GM23338 (cell line): ENCODE data around the gene VAT1. TPM values are rescaled to one million over a fixed set of nuclear protein-coding genes. Genes with fewer than 3 reads are reported as not detected.

Experiments
- CREB1 ChIP-seq: fragments of 250-450 bp; sonication (Bioruptor Pico); IDR thresholded peaks from 2 replicates; pipeline ENCODE4 v1.5.0; 2020; ENCODE audit warnings: low read depth, mild to moderate bottlenecking, moderate library complexity
- ETS1 ChIP-seq: IDR thresholded peaks from 2 replicates; pipeline ENCODE4 v1.6.1; 2016; ENCODE audit warnings: antibody characterized with exemption
- EZH2 ChIP-seq: fragments of 200-600 bp; sonication (generic); IDR thresholded peaks from one replicate; pipeline ENCODE4 v1.8.0; 2017; ENCODE audit warnings: antibody characterized with exemption, mild to moderate bottlenecking, low read depth; ENCODE audit not compliant: unreplicated experiment
- EZH2phosphoT487 ChIP-seq: fragments of 200-600 bp; sonication (generic); IDR thresholded peaks from one replicate; pipeline ENCODE4 v1.8.1; 2018; ENCODE audit warnings: antibody characterized with exemption; ENCODE audit not compliant: unreplicated experiment
- JUNB ChIP-seq: IDR thresholded peaks from one replicate; pipeline ENCODE4 v1.6.1; 2016; ENCODE audit warnings: antibody characterized with exemption; ENCODE audit not compliant: unreplicated experiment
- NANOG ChIP-seq: IDR thresholded peaks from 2 replicates; pipeline ENCODE4 v1.6.1; 2016; ENCODE audit warnings: antibody characterized with exemption, borderline replicate concordance
- REST ChIP-seq: IDR thresholded peaks from one replicate; pipeline ENCODE4 v1.6.1; 2018; ENCODE audit warnings: antibody characterized with exemption; ENCODE audit not compliant: unreplicated experiment
- STAT1 ChIP-seq: IDR thresholded peaks from one replicate; pipeline ENCODE4 v1.6.1; 2016; ENCODE audit warnings: antibody characterized with exemption; ENCODE audit not compliant: unreplicated experiment
- ZNF331 ChIP-seq: fragments of 250-450 bp; sonication (Bioruptor Pico); IDR thresholded peaks from 2 replicates; pipeline ENCODE4 v1.5.0; 2020; ENCODE audit warnings: low read depth, mild to moderate bottlenecking, moderate library complexity
- polyA plus RNA-seq: library from polyadenylated mRNA; unstranded; fragments of >200 nt; fragmentation: Nextera tagmentation; extraction: Ambion mirVana; gene quantifications from 2 replicates; pipeline ENCODE4 v1.2.1, GENCODE V29; 2016
- total RNA-seq: library from RNA; depleted of rRNA; stranded (reverse); fragments of >200 nt; shearing (Covaris generic); gene quantifications from 2 replicates; pipeline ENCODE4 v1.2.3, GENCODE V29; 2014
- TF ChIP-seq, protein P1 (sequence below): fragments of 250-450 bp; sonication (Bioruptor Pico); IDR thresholded peaks from 2 replicates; pipeline ENCODE4 v1.5.0; 2020; ENCODE audit warnings: mild to moderate bottlenecking, moderate library complexity
- TF ChIP-seq, protein P2 (sequence below), 2 experiments: fragments of 200-600 bp in 1 of 2; sonication (generic) in 1 of 2; conservative IDR thresholded peaks; 2 replicates each; pipeline versions ENCODE4 v1.5.1 to v1.6.1; 2016 to 2017; ENCODE audit warnings: antibody characterized with exemption in 2 of 2, low read depth in 2 of 2, mild to moderate bottlenecking in 2 of 2, moderate library complexity in 1 of 2

VAT1 gene
- total and polyA plus RNA-seq, 2 experiments from 2014 or later: 233 to 300 TPM

DNA sequence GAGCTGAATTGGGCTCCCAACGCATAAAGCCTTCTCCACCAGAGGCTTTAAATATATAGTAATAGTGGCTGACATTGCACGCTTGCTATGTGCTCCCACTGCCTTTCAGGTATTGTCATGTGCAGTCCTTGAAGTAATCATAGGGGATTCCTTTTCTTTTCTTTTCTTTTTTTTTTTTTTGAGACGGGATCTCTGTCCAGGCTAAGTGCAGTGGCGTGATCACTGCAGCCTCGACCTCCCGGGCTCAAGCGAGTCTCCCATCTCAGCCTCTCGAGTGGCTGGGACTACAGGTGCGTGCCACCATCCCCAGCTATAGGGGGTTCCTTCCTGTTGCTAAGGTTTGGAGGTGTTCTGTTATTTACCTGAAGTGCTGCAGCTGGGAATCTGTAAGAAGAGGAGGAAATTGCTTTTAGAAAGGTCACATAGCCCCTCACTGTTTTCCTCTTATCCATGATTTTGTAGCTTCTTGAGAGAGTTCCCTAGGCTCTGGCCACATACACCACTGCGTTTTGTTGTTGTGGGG, 23.1 kb downstream of the VAT1 start (continued):
- TF ChIP-seq, protein P1, sequence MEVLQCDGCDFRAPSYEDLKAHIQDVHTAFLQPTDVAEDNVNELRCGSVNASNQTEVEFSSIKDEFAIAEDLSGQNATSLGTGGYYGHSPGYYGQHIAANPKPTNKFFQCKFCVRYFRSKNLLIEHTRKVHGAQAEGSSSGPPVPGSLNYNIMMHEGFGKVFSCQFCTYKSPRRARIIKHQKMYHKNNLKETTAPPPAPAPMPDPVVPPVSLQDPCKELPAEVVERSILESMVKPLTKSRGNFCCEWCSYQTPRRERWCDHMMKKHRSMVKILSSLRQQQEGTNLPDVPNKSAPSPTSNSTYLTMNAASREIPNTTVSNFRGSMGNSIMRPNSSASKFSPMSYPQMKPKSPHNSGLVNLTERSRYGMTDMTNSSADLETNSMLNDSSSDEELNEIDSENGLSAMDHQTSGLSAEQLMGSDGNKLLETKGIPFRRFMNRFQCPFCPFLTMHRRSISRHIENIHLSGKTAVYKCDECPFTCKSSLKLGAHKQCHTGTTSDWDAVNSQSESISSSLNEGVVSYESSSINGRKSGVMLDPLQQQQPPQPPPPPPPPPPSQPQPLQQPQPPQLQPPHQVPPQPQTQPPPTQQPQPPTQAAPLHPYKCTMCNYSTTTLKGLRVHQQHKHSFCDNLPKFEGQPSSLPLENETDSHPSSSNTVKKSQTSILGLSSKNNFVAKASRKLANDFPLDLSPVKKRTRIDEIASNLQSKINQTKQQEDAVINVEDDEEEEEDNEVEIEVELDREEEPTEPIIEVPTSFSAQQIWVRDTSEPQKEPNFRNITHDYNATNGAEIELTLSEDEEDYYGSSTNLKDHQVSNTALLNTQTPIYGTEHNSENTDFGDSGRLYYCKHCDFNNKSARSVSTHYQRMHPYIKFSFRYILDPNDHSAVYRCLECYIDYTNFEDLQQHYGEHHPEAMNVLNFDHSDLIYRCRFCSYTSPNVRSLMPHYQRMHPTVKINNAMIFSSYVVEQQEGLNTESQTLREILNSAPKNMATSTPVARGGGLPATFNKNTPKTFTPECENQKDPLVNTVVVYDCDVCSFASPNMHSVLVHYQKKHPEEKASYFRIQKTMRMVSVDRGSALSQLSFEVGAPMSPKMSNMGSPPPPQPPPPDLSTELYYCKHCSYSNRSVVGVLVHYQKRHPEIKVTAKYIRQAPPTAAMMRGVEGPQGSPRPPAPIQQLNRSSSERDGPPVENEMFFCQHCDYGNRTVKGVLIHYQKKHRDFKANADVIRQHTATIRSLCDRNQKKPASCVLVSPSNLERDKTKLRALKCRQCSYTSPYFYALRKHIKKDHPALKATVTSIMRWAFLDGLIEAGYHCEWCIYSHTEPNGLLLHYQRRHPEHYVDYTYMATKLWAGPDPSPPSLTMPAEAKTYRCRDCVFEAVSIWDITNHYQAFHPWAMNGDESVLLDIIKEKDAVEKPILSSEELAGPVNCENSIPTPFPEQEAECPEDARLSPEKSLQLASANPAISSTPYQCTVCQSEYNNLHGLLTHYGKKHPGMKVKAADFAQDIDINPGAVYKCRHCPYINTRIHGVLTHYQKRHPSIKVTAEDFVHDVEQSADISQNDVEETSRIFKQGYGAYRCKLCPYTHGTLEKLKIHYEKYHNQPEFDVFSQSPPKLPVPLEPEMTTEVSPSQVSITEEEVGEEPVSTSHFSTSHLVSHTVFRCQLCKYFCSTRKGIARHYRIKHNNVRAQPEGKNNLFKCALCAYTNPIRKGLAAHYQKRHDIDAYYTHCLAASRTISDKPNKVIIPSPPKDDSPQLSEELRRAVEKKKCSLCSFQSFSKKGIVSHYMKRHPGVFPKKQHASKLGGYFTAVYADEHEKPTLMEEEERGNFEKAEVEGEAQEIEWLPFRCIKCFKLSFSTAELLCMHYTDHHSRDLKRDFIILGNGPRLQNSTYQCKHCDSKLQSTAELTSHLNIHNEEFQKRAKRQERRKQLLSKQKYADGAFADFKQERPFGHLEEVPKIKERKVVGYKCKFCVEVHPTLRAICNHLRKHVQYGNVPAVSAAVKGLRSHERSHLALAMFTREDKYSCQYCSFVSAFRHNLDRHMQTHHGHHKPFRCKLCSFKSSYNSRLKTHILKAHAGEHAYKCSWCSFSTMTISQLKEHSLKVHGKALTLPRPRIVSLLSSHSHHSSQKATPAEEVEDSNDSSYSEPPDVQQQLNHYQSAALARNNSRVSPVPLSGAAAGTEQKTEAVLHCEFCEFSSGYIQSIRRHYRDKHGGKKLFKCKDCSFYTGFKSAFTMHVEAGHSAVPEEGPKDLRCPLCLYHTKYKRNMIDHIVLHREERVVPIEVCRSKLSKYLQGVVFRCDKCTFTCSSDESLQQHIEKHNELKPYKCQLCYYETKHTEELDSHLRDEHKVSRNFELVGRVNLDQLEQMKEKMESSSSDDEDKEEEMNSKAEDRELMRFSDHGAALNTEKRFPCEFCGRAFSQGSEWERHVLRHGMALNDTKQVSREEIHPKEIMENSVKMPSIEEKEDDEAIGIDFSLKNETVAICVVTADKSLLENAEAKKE (CRISPR knock-in tag): no peak
- TF ChIP-seq REST: no peak
- no peak for TF ChIP-seq NANOG
- no peak for TF ChIP-seq JUNB
- TF ChIP-seq CREB1 (CRISPR knock-in tag): no peak
- no peak for TF ChIP-seq STAT1
- no peak for TF ChIP-seq EZH2phosphoT487
- no peak for TF ChIP-seq ETS1
- TF ChIP-seq EZH2: no peak
- TF ChIP-seq, protein P2, sequence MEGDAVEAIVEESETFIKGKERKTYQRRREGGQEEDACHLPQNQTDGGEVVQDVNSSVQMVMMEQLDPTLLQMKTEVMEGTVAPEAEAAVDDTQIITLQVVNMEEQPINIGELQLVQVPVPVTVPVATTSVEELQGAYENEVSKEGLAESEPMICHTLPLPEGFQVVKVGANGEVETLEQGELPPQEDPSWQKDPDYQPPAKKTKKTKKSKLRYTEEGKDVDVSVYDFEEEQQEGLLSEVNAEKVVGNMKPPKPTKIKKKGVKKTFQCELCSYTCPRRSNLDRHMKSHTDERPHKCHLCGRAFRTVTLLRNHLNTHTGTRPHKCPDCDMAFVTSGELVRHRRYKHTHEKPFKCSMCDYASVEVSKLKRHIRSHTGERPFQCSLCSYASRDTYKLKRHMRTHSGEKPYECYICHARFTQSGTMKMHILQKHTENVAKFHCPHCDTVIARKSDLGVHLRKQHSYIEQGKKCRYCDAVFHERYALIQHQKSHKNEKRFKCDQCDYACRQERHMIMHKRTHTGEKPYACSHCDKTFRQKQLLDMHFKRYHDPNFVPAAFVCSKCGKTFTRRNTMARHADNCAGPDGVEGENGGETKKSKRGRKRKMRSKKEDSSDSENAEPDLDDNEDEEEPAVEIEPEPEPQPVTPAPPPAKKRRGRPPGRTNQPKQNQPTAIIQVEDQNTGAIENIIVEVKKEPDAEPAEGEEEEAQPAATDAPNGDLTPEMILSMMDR (conservative IDR thresholded peaks at IDR 0.05; ENCODE audit: low read depth in 2 of 2): no peak
- TF ChIP-seq ZNF331 (CRISPR knock-in tag): no peak
